Panc1 (cell line): ENCODE results near the gene GPR176.
"Not testable (repeated sequence)": the region's sequence is repeated elsewhere in the genome, so short reads cannot be mapped to it uniquely, and the experiment has no call there.

Experiments used
- CTCF ChIP-seq: fragments of 450-650 bp; IDR thresholded peaks from 2 replicates; pipeline ENCODE4 v1.5.1; 2017; ENCODE audit warnings: mild to moderate bottlenecking
- POLR2AphosphoS5 ChIP-seq: IDR thresholded peaks from 2 replicates; pipeline ENCODE4 v1.6.1; 2012; ENCODE audit warnings: mild to moderate bottlenecking, low read depth, low read length, moderate library complexity
- SIN3A ChIP-seq: IDR thresholded peaks from 2 replicates; pipeline ENCODE4 v1.6.1; 2012; ENCODE audit warnings: low read depth, mild to moderate bottlenecking, low read length, moderate library complexity, borderline replicate concordance; ENCODE audit not compliant: insufficient read depth
- TCF7L2 ChIP-seq: IDR thresholded peaks from 2 replicates; pipeline ENCODE4 v1.6.1; 2011; ENCODE audit warnings: mild to moderate bottlenecking, low read depth, low read length, inconsistent platforms

GRCh38 chr15:39893051-39893450 lies 27.0 kb downstream of the GPR176 start:
- not testable (repeated sequence) for TF ChIP-seq CTCF, POLR2AphosphoS5, SIN3A, TCF7L2
